ENCODE data around the gene CHRNE. TPM values are rescaled to one million over a fixed set of nuclear protein-coding genes. Genes with fewer than 3 reads are reported as not detected.

CHRNE gene
- total and polyA plus RNA-seq, 2 of the 13 experiments (the other 11 are each of a cell fraction or from before 2014, with no cell fraction given): 0.53 to 0.59 TPM

- 0 out of 2 replicates have a peak, but pooled peaks have one; percentile 16 for TF ChIP-seq ZBTB10 (CRISPR knock-in tag; IDR thresholded peaks at IDR 0.05; ENCODE audit: borderline replicate concordance)
- TF ChIP-seq ZNF574 (CRISPR knock-in tag; IDR thresholded peaks at IDR 0.05): peak; percentile 2; the same call in 1 of the 2 replicates
- no peak for TF ChIP-seq LCORL (IDR thresholded peaks at IDR 0.05)
- peak; percentile 58; the same call in 1 of the 2 replicates for TF ChIP-seq LCORL (CRISPR knock-in tag; IDR thresholded peaks at IDR 0.05)
- TF ChIP-seq ZNF281 (CRISPR knock-in tag; IDR thresholded peaks at IDR 0.05; ENCODE audit: borderline replicate concordance): peak; percentile 5; the same call in 1 of the 2 replicates
- TF ChIP-seq PTBP1 (IDR thresholded peaks at IDR 0.05; ENCODE audit: low read depth, low read length, poor library complexity, severe bottlenecking): peak; percentile 74
- peak; percentile 51; the same call in 1 of the 2 replicates for TF ChIP-seq HIVEP1 (CRISPR knock-in tag; IDR thresholded peaks at IDR 0.05)
- peak; percentile 73; the same call in 1 of the 2 replicates for TF ChIP-seq MTF2 (CRISPR knock-in tag; IDR thresholded peaks at IDR 0.05; ENCODE audit: borderline replicate concordance)
- TF ChIP-seq ZNF572 (CRISPR knock-in tag; IDR thresholded peaks at IDR 0.05): no peak
- no peak for TF ChIP-seq HNRNPUL1 (IDR thresholded peaks at IDR 0.05; ENCODE audit: low read depth, low read length)
- TF ChIP-seq SALL1 (CRISPR knock-in tag; IDR thresholded peaks at IDR 0.05): peak; percentile 31; the same call in 1 of the 2 replicates
- TF ChIP-seq ZNF335 (CRISPR knock-in tag; IDR thresholded peaks at IDR 0.05): peak; percentile 13; the same call in 1 of the 2 replicates
- TF ChIP-seq ZNF414 (CRISPR knock-in tag; IDR thresholded peaks at IDR 0.05): peak; percentile 64; the same call in 1 of the 2 replicates
- TF ChIP-seq ZNF20 (CRISPR knock-in tag; IDR thresholded peaks at IDR 0.05): 0 out of 2 replicates have a peak, but pooled peaks have one; percentile 49
- TF ChIP-seq UBTF (CRISPR knock-in tag; IDR thresholded peaks at IDR 0.05): peak; percentile 70
- peak; percentile 9; the same call in 1 of the 2 replicates for TF ChIP-seq MAZ (IDR thresholded peaks at IDR 0.05; ENCODE audit: borderline replicate concordance, low read depth, low read length)
- TF ChIP-seq MAZ (CRISPR knock-in tag; IDR thresholded peaks at IDR 0.05; ENCODE audit: low read depth): 0 out of 2 replicates have a peak, but pooled peaks have one; percentile 61
Observed at GRCh38 chr17:4950075-4950745, 47.3 kb upstream of the CHRNE start (continued).
